GM18505 (cell line): ENCODE data around the gene TMCO4.

Experiments
- ATAC-seq: cut with Tn5 transposase; IDR thresholded peaks from one replicate; pipeline ENCODE4 v1.9.1; 2021; ENCODE audit not compliant: unreplicated experiment
- POLR2A ChIP-seq: IDR thresholded peaks from 4 replicates; pipeline ENCODE4 v1.6.1; 2011; ENCODE audit warnings: borderline replicate concordance; ENCODE audit not compliant: insufficient read depth, insufficient read length; ENCODE audit errors: extremely low read depth

The TMCO4 gene

GRCh38 chr1:19737104-19737825, 62.5 kb downstream of the TMCO4 start:
- no peak for TF ChIP-seq POLR2A
- ATAC-seq: no peak

- ATAC-seq: no peak
- no peak for TF ChIP-seq POLR2A
Observed at GRCh38 chr1:19735440-19736127, 64.1 kb downstream of the TMCO4 start.

GRCh38 chr1:19734472-19734999, 65.2 kb downstream of the TMCO4 start:
- ATAC-seq: no peak
- TF ChIP-seq POLR2A: no peak

GRCh38 chr1:19734056-19734455, 65.7 kb downstream of the TMCO4 start:
- no peak for TF ChIP-seq POLR2A
- ATAC-seq: no peak

- no peak for ATAC-seq
- TF ChIP-seq POLR2A: no peak
Observed at GRCh38 chr1:19733615-19734014, 66.1 kb downstream of the TMCO4 start.

- ATAC-seq: no peak
- TF ChIP-seq POLR2A: no peak
Observed at GRCh38 chr1:19731311-19731821, 68.3 kb downstream of the TMCO4 start.

- no peak for TF ChIP-seq POLR2A
- no peak for ATAC-seq
Observed at GRCh38 chr1:19730793-19731192, 68.9 kb downstream of the TMCO4 start.

GRCh38 chr1:19730232-19730631, 69.5 kb downstream of the TMCO4 start:
- ATAC-seq: no peak
- TF ChIP-seq POLR2A: no peak

- no peak for ATAC-seq
- no peak for TF ChIP-seq POLR2A
Observed at GRCh38 chr1:19728413-19729145, 71.1 kb downstream of the TMCO4 start.

- ATAC-seq: no peak
- TF ChIP-seq POLR2A: no peak
Observed at GRCh38 chr1:19725606-19726005, 74.1 kb downstream of the TMCO4 start.

GRCh38 chr1:19723874-19724273, 75.8 kb downstream of the TMCO4 start:
- no peak for ATAC-seq

GRCh38 chr1:19720973-19721372, 78.7 kb downstream of the TMCO4 start:
- no peak for ATAC-seq
- TF ChIP-seq POLR2A: no peak

More at GRCh38 chr1:19723874-19724273, 75.8 kb downstream of the TMCO4 start:
- TF ChIP-seq POLR2A: no peak

- no peak for TF ChIP-seq POLR2A
- ATAC-seq: no peak
Observed at GRCh38 chr1:19720174-19720573, 79.5 kb downstream of the TMCO4 start.
